A673 (cell line): ENCODE results near the gene SEC14L3.

Experiments used
- EZH2 ChIP-seq: fragments of 200-600 bp; sonication (generic); IDR thresholded peaks from 2 replicates; pipeline ENCODE4 v1.6.1; 2017; ENCODE audit warnings: borderline replicate concordance, low read depth, mild to moderate bottlenecking, mixed read lengths, antibody characterized with exemption, low read length; ENCODE audit not compliant: poor library complexity, severe bottlenecking
- TF ChIP-seq, protein P1 (sequence below): fragments of 300-800, 200-600 bp; sonication (generic); conservative IDR thresholded peaks from 2 replicates; pipeline ENCODE4 v1.5.1; 2017; ENCODE audit warnings: low read depth, mild to moderate bottlenecking, antibody characterized with exemption, low read length, moderate library complexity, mixed read lengths

- TF ChIP-seq, protein P1, sequence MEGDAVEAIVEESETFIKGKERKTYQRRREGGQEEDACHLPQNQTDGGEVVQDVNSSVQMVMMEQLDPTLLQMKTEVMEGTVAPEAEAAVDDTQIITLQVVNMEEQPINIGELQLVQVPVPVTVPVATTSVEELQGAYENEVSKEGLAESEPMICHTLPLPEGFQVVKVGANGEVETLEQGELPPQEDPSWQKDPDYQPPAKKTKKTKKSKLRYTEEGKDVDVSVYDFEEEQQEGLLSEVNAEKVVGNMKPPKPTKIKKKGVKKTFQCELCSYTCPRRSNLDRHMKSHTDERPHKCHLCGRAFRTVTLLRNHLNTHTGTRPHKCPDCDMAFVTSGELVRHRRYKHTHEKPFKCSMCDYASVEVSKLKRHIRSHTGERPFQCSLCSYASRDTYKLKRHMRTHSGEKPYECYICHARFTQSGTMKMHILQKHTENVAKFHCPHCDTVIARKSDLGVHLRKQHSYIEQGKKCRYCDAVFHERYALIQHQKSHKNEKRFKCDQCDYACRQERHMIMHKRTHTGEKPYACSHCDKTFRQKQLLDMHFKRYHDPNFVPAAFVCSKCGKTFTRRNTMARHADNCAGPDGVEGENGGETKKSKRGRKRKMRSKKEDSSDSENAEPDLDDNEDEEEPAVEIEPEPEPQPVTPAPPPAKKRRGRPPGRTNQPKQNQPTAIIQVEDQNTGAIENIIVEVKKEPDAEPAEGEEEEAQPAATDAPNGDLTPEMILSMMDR = no peak
- TF ChIP-seq EZH2 = no peak
Observed at GRCh38 chr22:30424534-30425326, 47.1 kb downstream of the SEC14L3 start.
